ENCODE results near the gene EEF1G. TPM values are rescaled to one million over a fixed set of nuclear protein-coding genes. Genes with fewer than 3 reads are reported as not detected.

The EEF1G gene
- total and polyA plus RNA-seq, 4 donors: 941 to 1,160 (median 1,086) TPM

DNA sequence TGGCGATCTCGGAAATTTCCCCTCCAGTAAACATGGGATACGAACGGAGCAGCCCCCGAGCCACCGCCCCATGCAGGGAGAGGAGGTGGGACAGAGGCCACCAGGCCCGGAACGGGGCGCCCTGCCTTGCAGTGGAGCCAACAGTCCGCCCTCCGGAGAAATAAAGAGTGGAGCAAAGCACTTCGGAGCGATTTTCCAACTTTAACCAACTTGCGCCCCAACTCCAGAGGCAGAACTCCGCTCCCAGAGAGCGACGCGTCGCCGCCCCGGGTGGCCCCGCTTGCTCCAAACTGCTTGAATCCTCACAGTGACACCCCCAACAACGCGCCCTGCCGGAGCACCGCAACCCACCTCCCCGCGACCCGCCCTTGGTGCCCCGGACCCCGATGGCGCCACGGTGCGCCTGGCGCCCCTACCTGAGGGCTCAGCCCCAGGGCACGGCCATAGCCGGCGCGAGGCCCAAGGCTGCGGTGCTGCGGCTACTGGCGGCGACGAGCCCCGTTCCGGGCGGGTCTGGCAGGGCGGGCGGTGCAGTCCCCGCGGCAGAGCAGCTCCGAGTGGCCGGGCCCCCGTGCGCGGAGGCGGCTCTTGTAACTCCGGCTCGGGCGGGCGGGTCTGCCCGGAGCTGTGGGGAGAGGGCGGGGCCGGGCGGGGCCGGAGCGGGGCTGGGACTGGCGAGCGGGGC is 27.3 kb downstream of the EEF1G start, which contains the start of gene AHNAK:
Gene AHNAK, minus strand, starts transcription at position 563 of the 685 bp plus-strand sequence. CDS start 10,708 bp downstream, outside the sequence.
- 1% methylated on average over 61 to 69 of the region's 69 CpGs for WGBS, 2 donors
- TF ChIP-seq, protein P1, sequence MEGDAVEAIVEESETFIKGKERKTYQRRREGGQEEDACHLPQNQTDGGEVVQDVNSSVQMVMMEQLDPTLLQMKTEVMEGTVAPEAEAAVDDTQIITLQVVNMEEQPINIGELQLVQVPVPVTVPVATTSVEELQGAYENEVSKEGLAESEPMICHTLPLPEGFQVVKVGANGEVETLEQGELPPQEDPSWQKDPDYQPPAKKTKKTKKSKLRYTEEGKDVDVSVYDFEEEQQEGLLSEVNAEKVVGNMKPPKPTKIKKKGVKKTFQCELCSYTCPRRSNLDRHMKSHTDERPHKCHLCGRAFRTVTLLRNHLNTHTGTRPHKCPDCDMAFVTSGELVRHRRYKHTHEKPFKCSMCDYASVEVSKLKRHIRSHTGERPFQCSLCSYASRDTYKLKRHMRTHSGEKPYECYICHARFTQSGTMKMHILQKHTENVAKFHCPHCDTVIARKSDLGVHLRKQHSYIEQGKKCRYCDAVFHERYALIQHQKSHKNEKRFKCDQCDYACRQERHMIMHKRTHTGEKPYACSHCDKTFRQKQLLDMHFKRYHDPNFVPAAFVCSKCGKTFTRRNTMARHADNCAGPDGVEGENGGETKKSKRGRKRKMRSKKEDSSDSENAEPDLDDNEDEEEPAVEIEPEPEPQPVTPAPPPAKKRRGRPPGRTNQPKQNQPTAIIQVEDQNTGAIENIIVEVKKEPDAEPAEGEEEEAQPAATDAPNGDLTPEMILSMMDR (IDR thresholded peaks at IDR 0.05; ENCODE audit: control extremely low read depth, extremely low read depth): no peak
- ATAC-seq (ENCODE audit: insufficient read depth, low FRiP score) (peak; percentile 59), DNase-seq (peak; percentile 84 to 89 (median 88))
- Histone ChIP-seq H3K27me3 (ENCODE audit: control insufficient read depth in 3 of 3, insufficient read depth in 3 of 3, low read length in 2 of 3) (no peaks in the 10 kb centered on the region), H3K9me3 (ENCODE audit: control insufficient read depth in 4 of 4, insufficient read depth in 3 of 4, low read length in 3 of 4) (no peaks in the 10 kb centered on the region), H3K4me3 (peak within 1 kb of the TSS; percentile 93), H3K27ac (ENCODE audit: low read depth in 1 of 2, low read length in 1 of 2) (peak within 1 kb of the TSS; percentile 98 to 100), H3K9ac (ENCODE audit: insufficient read depth in 1 of 2, low read length in 2 of 2) (peak within 1 kb of the TSS; percentile 61 to 77), H3K36me3 (ENCODE audit: control insufficient read depth in 4 of 4, insufficient read depth in 4 of 4, low read length in 4 of 4) (peaks cover 0 to 3% (median 0%) of the 10 kb centered on the region in 4 donors), H3K4me1 (ENCODE audit: control insufficient read depth in 5 of 5, insufficient read depth in 5 of 5, low read length in 5 of 5) (peaks cover 7 to 55% (median 24%) of the 10 kb centered on the region in 5 donors)

DNA sequence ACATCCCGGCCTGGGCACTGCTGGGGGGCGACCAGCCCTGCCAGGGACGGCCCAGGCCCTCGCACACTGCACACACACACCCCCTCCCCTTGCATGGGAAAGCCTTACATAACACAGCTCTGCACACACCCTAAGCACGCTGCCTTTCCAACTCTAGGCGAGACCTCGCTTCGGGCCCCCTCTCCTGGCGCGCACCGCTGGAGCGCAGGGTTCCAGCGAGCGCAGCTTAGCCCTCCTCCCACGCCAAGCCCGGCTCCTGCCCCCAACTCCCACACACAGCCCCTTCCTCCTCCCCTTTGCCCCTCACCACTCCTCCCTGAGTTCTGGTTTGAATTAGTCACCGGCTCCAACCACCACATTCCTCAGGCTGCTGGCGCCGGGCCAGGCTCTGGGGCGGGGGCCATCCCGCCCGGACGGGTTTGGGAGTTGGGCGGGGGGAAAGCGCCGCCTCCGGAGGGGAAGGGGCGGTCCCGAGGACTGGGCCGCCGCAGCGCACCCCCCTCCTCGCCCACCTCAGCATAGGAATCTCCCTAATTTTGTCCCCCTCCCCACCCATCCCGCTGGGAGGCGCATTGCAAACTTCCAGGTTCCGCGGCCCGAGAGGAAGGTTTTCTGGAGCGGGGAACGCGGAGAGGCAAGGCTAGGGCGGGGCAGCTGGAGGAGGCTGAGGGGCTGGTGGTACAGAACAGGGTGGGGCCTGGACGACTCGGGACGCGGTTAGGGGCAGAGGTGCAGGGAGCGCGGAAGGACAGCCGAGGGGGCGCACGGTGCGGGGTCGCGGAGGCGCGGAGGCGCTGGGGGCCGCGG is 28.1 kb downstream of the EEF1G start:
- Histone ChIP-seq H3K4me3 (peak overlapping the region; percentile 93), H3K27me3 (ENCODE audit: control insufficient read depth in 3 of 3, insufficient read depth in 3 of 3, low read length in 2 of 3) (no peaks in the 10 kb centered on the region), H3K9me3 (ENCODE audit: control insufficient read depth in 4 of 4, insufficient read depth in 3 of 4, low read length in 3 of 4) (no peaks in the 10 kb centered on the region), H3K9ac (ENCODE audit: insufficient read depth in 1 of 2, low read length in 2 of 2) (peak overlapping the region; percentile 61 to 85), H3K36me3 (ENCODE audit: control insufficient read depth in 4 of 4, insufficient read depth in 4 of 4, low read length in 4 of 4) (peaks cover 0 to 3% (median 0%) of the 10 kb centered on the region in 4 donors), H3K27ac (ENCODE audit: low read depth in 1 of 2, low read length in 1 of 2) (peak overlapping the region; percentile 98 to 100), H3K4me1 (ENCODE audit: control insufficient read depth in 5 of 5, insufficient read depth in 5 of 5, low read length in 5 of 5) (peaks cover 13 to 63% (median 28%) of the 10 kb centered on the region in 5 donors)
- DNase-seq: peak; percentile 96 to 97 (median 96)
- TF ChIP-seq, protein P1 (IDR thresholded peaks at IDR 0.05; ENCODE audit: control extremely low read depth, extremely low read depth): no peak
- 0 to 1% methylated on average over 57 to 59 of the region's 59 CpGs for WGBS, 2 donors
- peak; percentile 40 for ATAC-seq (ENCODE audit: insufficient read depth, low FRiP score)

DNA sequence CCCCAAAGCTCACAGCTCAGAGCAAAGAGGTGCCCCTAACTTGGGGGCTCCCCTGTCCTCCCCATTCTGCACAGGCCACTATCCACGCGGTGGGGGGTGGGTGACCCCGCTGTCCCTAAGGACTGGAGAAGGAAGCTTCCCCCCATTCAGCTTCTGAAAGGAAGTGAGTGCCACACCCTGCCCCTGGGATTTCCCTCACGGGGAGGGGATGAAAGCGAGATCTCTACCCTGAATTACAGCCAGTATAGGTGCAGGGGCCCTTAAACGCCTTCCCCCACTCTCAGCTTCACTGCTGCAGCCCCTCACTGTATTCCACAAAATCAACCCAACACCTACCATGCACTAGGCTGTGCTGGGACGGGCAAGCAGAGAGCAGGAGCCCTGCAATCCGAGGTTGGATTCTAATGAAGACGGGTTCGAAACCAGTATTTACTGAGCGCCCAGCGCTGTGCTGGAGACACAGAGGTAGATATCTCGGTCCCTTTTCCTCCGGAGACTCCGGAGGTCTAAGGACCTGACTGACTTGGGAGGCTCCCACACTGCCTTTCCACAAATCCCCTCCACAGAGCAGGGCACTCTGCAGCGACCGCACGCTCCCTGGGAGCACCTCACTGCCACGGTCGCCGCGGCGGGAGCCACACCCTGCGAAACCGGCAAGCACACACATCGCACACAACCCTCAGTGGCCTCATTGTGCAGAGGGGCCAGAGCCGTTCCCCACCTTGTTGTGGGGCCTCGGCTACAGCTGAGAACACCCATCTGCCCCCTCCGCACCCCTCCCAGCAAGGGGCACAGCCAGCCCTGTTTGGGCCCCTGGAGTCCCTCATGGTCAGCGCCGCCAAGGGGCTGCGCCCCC is 28.9 kb downstream of the EEF1G start:
- H3K4me3 ChIP-seq: peak overlapping the region; percentile 93
- H3K4me1 ChIP-seq (ENCODE audit: control insufficient read depth in 5 of 5, insufficient read depth in 5 of 5, low read length in 5 of 5): peaks cover 20 to 69% (median 34%) of the 10 kb centered on the region in 5 donors
- peak overlapping the region; percentile 98 to 100 for H3K27ac ChIP-seq (ENCODE audit: low read depth in 1 of 2, low read length in 1 of 2)
- peaks cover 0 to 3% (median 0%) of the 10 kb centered on the region in 4 donors for H3K36me3 ChIP-seq (ENCODE audit: control insufficient read depth in 4 of 4, insufficient read depth in 4 of 4, low read length in 4 of 4)
- peak in 1 of 3 donors; percentile 29 for DNase-seq
- WGBS, 2 donors: 1 to 7% methylated on average over 32 of the region's 32 CpGs
- ATAC-seq (ENCODE audit: insufficient read depth, low FRiP score): no peak
- no peaks in the 10 kb centered on the region for H3K9me3 ChIP-seq (ENCODE audit: control insufficient read depth in 4 of 4, insufficient read depth in 3 of 4, low read length in 3 of 4)
- TF ChIP-seq, protein P1 (IDR thresholded peaks at IDR 0.05; ENCODE audit: control extremely low read depth, extremely low read depth): no peak
- peak overlapping the region; percentile 61 to 85 for H3K9ac ChIP-seq (ENCODE audit: insufficient read depth in 1 of 2, low read length in 2 of 2)
- H3K27me3 ChIP-seq (ENCODE audit: control insufficient read depth in 3 of 3, insufficient read depth in 3 of 3, low read length in 2 of 3): no peaks in the 10 kb centered on the region
